ENCODE results near the gene HEPHL1.
A peak's percentile ranks its signal among the peaks of the same experiment; 100 is the strongest.

HEPHL1 gene

GRCh38 chr11:94131718-94132115 is 110.6 kb downstream of the HEPHL1 start:
- no peak for DNase-seq

DNA sequence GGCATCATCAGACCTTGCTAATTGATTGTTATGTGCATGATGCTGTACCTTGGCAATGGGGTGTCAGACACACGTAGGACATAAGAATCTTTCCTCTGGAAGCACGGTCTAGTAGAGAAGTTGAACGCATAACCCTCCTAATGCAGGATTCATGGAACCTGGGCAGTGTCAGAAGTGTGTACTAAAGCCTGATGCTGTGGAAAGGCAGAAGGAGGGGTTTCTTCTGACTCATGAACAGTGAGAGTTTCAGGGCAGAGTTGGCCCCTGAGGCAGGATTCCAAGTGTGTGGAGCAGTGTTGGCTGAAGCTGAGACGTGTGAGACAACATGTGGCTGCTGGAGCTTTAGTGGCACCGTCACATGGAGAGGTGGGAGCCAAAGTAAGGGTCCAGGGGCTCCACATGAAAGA is 111.0 kb downstream of the HEPHL1 start:
- no peak for DNase-seq

GRCh38 chr11:94132823-94133408 is 111.8 kb downstream of the HEPHL1 start:
- DNase-seq = no peak

- DNase-seq = no peak
These were observed 112.6 kb downstream of the HEPHL1 start for GRCh38 chr11:94133752-94134151.

- DNase-seq = peak; percentile 45
These were observed 113.7 kb downstream of the HEPHL1 start for GRCh38 chr11:94134651-94135512.

GRCh38 chr11:94139416-94139815 is 118.3 kb downstream of the HEPHL1 start:
- no peak for DNase-seq

- DNase-seq = no peak
These were observed 119.1 kb downstream of the HEPHL1 start for GRCh38 chr11:94140154-94140655.

DNA sequence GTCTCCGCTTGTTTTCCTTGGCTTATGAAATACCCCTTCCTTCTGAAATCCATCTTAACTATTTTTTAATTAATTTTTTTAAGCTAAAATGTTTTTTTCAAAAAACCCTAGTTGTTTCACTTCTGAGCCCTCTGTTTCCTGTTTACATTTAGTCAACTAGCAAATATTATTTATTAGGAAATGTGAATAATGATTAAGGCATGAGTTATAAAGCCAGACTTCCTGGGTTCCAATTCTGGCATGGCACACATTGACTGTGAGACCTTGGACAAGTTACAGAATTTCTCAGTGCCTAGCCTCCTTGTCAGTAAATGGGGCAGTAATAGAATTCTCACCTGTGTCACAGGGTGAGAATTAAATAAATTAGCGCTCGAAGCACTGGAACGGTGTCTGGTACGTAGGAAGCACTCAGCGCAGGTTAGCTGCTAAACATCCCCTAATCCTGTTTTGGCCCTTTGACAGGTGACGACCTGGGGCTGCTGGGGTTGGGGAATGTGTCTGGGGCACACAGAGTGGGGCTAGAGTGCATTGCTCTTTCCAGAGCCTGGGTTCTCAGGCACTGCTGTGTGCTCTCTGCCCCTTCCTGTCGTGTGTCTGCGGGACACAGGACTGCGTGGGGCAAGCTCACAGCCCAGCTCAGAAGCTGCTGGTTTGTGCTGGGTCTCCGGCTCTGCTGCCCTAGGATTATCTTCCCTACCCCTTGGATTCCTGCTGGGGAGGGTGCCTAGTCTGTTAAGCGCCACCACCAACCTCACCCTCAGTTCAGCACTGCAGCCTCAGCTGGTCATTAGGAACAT is 120.6 kb downstream of the HEPHL1 start:
- no peak for DNase-seq

- no peak for DNase-seq
These were observed 121.4 kb downstream of the HEPHL1 start for GRCh38 chr11:94142308-94143281.

DNA sequence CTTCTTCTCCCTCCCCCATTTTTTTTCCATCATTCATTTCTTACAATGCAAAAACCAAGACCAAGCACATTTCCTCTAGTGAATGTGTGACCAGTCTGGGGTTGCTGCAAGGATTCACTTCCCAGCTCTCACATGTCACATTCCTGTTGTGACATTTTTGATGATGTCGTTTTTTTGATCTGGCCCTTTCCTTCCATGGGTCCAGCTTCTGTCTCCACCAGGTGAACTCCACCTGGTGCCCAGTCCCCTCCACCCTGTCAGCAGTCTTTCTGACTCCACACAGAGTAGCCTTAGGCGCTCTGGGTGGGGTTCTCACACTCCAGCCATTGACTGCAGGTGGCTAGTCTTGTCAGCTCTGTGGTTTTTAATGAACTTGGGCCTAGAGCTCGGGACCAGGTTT is 123.1 kb downstream of the HEPHL1 start:
- DNase-seq = no peak

DNA sequence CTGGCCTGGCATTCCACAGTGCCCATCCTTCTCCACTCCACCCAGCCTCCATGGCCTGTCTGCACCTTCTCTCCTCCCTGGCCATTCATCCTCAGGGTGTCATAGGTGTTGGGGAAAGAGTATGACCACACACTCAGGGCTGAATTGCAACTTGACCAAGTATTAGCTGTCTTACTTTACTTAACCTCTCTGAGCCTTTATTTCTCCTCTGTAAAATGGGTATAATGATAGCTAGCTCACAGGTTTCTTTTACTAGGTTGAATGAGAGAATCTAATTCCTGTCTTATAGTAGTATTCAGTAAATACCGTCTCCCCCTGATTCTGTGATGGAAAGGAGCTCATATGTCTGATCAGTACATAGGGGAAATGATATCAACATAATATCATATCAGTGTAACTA is 123.5 kb downstream of the HEPHL1 start:
- DNase-seq = no peak

GRCh38 chr11:94145431-94145830 is 124.3 kb downstream of the HEPHL1 start:
- no peak for DNase-seq

DNA sequence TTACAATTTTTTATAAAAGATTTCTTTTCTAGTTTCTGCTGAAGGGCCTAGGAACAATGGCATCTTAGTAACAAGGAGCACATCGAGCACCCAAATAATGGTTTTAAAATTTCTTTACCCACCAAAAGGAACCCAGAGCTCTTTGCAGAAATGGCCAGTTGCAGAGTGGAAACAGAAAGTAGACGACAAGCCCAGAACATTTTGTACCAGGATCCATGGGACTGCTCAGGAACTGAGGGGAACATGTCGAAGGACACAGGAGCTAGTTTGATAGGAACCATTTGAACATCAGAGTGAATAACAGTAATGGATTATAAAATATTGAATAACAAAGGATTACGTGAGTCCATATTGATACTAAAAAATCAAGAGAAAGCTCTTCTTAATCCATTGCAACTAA is 124.8 kb downstream of the HEPHL1 start:
- no peak for DNase-seq

- DNase-seq = peak; percentile 41
These were observed 126.3 kb downstream of the HEPHL1 start for GRCh38 chr11:94147433-94147845.

- no peak for DNase-seq
These were observed 127.0 kb downstream of the HEPHL1 start for GRCh38 chr11:94148189-94148588.

DNA sequence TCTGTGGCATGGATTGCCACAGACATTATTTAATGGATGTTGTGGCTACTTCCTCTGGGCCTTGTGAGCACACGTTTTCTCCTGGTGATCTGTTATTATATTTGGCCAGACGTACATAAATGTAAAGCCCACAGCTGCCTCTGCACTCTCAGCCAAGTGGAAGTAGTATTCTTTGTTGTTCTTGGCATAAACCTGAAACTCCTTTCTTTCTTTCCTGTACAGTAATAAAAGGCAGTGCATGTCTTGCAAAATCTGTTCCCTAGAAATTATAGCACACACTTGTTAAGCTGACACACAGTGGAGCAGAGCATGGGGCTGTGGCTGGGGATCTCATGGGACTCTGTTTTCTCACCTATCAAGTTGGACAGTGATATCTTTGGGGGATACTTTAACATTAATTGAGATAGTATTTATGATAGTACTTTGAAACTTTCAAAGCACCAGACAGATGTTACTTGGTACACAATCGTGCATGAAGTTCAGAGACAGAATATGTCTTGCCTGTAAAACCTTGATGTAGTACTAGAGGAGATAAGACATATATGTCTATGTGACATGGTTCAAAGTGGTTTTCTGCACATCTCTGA is 128.4 kb downstream of the HEPHL1 start:
- DNase-seq = no peak

- DNase-seq = no peak
These were observed 128.9 kb downstream of the HEPHL1 start for GRCh38 chr11:94150056-94150455.

DNA sequence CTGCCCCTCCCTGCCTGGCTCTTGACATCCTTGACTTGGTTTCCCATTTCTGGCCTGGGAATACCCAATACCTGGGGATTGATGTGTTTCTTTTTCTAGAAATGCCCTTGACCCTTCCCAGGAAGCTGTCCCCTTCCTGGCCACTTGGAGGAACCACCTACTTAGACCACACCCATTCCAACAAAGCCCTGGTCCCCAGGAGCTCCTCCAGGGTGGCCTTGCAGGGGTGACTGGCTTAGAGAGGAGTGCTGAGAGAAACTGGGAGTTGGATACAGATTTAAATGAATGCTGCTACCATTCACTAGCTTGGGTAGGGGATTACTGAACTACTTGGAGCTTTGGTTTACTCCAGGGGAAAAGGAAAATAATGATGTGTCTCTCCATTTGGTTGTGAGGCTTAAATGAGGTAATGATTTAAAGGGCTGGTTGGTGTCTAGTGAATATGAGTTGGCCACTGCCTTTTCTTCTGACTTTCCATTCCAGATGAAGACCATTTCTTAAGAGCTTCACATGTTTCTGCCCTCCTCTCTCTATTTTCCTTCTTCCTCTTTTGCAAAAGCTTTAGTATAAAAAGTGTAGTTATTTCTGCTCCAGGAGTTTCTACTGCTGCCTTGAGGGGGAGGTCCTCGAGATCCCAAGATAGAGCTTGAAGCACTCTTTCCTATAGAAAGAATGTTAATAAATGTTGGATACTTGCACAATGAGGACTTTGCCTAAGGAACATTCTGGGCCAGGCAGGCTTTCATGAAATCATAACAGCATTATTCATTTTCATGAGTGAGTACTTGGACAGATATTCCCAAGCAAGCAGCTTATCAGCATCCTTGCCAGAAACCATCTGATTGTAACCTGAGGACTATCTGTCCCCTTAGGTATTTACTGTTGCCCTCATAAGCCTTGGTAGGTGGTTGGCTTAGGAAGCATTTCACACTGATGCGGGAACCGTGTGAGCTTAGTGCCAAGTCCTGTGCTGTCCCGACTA is 129.8 kb downstream of the HEPHL1 start:
- DNase-seq = no peak

- peak; percentile 37 for DNase-seq
These were observed 130.9 kb downstream of the HEPHL1 start for GRCh38 chr11:94151903-94152677.

DNA sequence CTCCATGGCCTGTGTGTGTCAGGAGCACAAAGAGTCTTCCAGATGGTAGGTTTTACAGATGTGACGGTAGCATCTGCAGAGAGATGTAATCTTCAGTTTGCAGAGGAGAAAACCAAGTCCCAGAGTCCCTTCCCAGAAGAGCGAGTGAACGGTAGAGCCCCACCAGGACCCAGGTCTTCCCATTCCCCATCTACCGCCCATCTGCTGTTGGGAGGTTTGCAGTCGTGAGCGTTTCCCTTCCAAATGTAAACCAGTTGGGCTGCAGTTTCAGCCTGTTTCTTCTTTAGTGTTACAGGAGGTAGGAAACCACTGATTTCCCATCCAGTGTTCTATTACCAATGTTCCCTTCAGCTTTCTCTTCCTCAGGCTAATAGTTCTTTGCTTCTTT is 131.5 kb downstream of the HEPHL1 start:
- no peak for DNase-seq
